Activated CD8-positive, alpha-beta memory T cell treated with anti-CD3 and anti-CD28 coated beads for 24 hours (primary cell): Measurements from ENCODE around the gene NTRK2.

ENCODE experiments used
- DNase-seq: peaks from one replicate; pipeline ENCODE4 v3.0.0-alpha.2; 2020

Gene NTRK2

GRCh38 chr9:84742261-84742660, 72.7 kb downstream of the NTRK2 start:
- DNase-seq, result no peak

GRCh38 chr9:84744195-84744594, 74.7 kb downstream of the NTRK2 start:
- no peak for DNase-seq

- no peak for DNase-seq
Measured at GRCh38 chr9:84744726-84745125, 75.2 kb downstream of the NTRK2 start.

- DNase-seq, result no peak
Measured at GRCh38 chr9:84748112-84748511, 78.6 kb downstream of the NTRK2 start.

- no peak for DNase-seq
Measured at GRCh38 chr9:84750152-84750865, 80.8 kb downstream of the NTRK2 start.

- DNase-seq, result no peak
Measured at GRCh38 chr9:84751921-84752320, 82.4 kb downstream of the NTRK2 start.

GRCh38 chr9:84754461-84754860, 84.9 kb downstream of the NTRK2 start:
- no peak for DNase-seq

GRCh38 chr9:84754881-84755280, 85.4 kb downstream of the NTRK2 start:
- DNase-seq, result no peak

- no peak for DNase-seq
Measured at GRCh38 chr9:84755380-84755779, 85.9 kb downstream of the NTRK2 start.

- DNase-seq, result no peak
Measured at GRCh38 chr9:84756171-84756570, 86.6 kb downstream of the NTRK2 start.

- no peak for DNase-seq
Measured at GRCh38 chr9:84756731-84757130, 87.2 kb downstream of the NTRK2 start.

- DNase-seq, result no peak
Measured at GRCh38 chr9:84758817-84759216, 89.3 kb downstream of the NTRK2 start.

- no peak for DNase-seq
Measured at GRCh38 chr9:84759300-84759750, 89.8 kb downstream of the NTRK2 start.

GRCh38 chr9:84759804-84760203, 90.3 kb downstream of the NTRK2 start:
- DNase-seq, result no peak

- no peak for DNase-seq
Measured at GRCh38 chr9:84761137-84761808, 91.7 kb downstream of the NTRK2 start.

GRCh38 chr9:84772511-84772910, 103.0 kb downstream of the NTRK2 start:
- DNase-seq, result no peak

GRCh38 chr9:84773022-84773421, 103.5 kb downstream of the NTRK2 start:
- DNase-seq, result no peak

- DNase-seq, result no peak
Measured at GRCh38 chr9:84775056-84775643, 105.6 kb downstream of the NTRK2 start.

GRCh38 chr9:84778570-84778969, 109.0 kb downstream of the NTRK2 start:
- DNase-seq, result no peak

- DNase-seq, result no peak
Measured at GRCh38 chr9:84779883-84780282, 110.4 kb downstream of the NTRK2 start.

- no peak for DNase-seq
Measured at GRCh38 chr9:84780385-84780784, 110.9 kb downstream of the NTRK2 start.

GRCh38 chr9:84781458-84781857, 111.9 kb downstream of the NTRK2 start:
- no peak for DNase-seq

GRCh38 chr9:84781931-84782866, 112.7 kb downstream of the NTRK2 start:
- DNase-seq, result no peak
